GM06990 (cell line): ENCODE measurements around the gene SHISA4.

ENCODE experiments used
- DNase-seq: peaks from one replicate; pipeline ENCODE4 v3.0.0-alpha.2; 2011; ENCODE audit not compliant: insufficient read length; ENCODE audit errors: extremely low read depth
- H3K27me3 ChIP-seq: replicated peaks from 2 replicates; pipeline ENCODE4 v1.6.0; 2011; ENCODE audit warnings: low read length; ENCODE audit not compliant: control insufficient read depth, insufficient read depth
- H3K36me3 ChIP-seq: 2 replicates; pipeline ENCODE4 v1.5.1; 2011; ENCODE audit warnings: low read length; ENCODE audit not compliant: control insufficient read depth, insufficient read depth
- H3K4me3 ChIP-seq: replicated peaks from 2 replicates; pipeline ENCODE4 v1.5.1; 2011; ENCODE audit warnings: low read depth, mild to moderate bottlenecking, control low read depth, low read length
- TF ChIP-seq, protein P1 (sequence below): IDR thresholded peaks from 2 replicates; pipeline ENCODE4 v1.5.1; 2011; ENCODE audit warnings: low read length, control low read depth, mild to moderate bottlenecking, inconsistent platforms; ENCODE audit not compliant: insufficient read depth, poor library complexity, severe bottlenecking

SHISA4 gene

DNA sequence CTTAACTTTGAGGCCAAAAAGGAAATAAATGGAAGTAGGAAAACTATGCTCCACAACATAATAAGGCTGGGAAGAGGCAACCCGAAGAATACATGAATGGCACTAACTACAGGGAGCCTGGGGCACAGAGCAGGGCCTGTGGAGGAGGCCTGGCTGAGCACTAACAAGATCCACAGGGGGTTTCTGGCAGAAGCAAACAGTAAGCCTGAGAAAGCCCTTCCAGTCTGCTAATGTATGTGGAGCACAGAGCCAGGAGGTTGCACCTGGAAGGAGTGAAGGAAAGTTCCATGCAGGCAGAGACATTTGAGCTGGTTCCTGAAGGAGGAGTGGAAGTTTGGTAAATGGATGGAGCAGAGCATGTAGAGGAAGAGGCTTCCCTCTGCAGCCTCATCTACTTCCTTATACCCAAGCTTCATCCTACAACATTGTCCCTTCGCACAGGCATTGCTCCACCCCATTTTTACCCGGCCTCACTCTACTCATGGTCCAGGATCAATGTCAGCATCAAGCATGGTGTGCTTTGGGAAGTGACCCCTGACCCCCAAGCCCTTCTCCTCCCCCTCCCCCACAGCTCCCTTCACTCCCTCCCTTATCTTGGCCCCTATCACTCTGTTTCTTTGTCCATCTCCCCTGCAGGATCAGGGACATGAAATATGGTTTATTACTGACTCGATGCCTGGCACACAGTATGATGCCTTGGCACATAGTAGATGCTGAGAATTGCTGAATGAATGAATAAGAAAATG is 23.3 kb downstream of the SHISA4 start:
- TF ChIP-seq, protein P1, sequence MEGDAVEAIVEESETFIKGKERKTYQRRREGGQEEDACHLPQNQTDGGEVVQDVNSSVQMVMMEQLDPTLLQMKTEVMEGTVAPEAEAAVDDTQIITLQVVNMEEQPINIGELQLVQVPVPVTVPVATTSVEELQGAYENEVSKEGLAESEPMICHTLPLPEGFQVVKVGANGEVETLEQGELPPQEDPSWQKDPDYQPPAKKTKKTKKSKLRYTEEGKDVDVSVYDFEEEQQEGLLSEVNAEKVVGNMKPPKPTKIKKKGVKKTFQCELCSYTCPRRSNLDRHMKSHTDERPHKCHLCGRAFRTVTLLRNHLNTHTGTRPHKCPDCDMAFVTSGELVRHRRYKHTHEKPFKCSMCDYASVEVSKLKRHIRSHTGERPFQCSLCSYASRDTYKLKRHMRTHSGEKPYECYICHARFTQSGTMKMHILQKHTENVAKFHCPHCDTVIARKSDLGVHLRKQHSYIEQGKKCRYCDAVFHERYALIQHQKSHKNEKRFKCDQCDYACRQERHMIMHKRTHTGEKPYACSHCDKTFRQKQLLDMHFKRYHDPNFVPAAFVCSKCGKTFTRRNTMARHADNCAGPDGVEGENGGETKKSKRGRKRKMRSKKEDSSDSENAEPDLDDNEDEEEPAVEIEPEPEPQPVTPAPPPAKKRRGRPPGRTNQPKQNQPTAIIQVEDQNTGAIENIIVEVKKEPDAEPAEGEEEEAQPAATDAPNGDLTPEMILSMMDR, result no peak
- H3K36me3 ChIP-seq, result no peaks in the 10 kb centered on the region
- H3K4me3 ChIP-seq, result no peak overlapping the region
- peaks cover 2% of the 10 kb centered on the region for H3K27me3 ChIP-seq
- no peak for DNase-seq

DNA sequence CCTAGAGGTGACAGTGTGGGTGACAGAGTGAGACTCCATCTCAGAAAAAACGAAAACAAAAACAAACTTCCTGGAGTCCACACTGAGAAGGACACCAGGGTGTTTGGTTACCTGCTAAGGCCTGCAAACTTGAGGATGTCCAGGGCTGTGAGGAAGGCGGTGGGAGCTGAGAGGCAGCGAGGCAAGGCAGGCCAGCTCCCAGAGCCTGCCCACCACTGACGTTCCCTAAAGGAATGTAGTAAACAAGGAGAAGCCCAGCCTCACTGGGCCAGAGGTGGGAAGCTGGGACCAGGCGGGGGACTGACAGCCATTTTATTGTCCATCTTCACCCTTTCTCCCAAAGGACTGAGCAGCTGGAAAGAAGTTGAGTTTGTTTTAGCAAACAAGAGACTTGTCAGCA is 24.1 kb downstream of the SHISA4 start:
- Histone ChIP-seq H3K4me3 (no peak overlapping the region), H3K36me3 (no peaks in the 10 kb centered on the region), H3K27me3 (peaks cover 2% of the 10 kb centered on the region)
- no peak for DNase-seq
- TF ChIP-seq, protein P1, result no peak

DNA sequence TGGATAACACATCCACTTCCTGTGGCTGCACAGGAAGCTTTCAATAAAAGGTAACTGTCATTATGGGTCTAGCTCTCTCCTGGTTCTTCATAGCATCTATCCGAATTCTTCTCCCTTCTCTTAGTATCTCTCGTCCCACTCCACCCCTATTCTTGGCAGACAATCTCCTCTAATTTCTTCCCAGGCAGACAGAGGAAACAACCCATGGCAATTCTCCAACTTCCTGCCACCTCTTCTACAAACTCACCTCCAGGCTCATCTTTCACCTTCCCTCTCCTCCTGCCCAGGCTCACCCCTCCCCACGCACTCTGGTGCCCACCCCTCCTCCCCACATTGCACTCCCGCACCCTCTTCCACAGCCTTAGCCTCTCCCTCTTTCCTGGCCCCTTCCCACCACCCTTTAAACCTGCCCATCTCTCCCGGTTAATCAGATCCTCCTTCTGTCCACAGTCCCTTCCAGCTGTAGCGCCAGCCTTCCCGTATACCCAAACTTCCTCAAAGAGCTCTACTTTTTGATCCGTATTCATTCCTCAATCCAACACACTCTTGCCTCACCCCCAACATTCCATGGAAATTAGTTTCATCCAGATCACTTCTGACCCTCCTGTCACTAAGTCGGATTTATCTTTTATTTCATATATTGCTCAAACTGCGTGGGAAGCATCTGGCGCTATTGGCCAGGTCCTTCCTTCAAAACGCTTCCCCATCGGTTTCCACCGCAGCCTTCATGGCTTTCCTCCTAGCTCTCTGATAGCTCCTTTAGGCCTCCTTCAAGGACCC is 25.9 kb downstream of the SHISA4 start:
- Histone ChIP-seq H3K27me3 (peaks cover 2% of the 10 kb centered on the region), H3K36me3 (no peaks in the 10 kb centered on the region), H3K4me3 (no peak overlapping the region)
- TF ChIP-seq, protein P1, result no peak
- DNase-seq, result no peak

DNA sequence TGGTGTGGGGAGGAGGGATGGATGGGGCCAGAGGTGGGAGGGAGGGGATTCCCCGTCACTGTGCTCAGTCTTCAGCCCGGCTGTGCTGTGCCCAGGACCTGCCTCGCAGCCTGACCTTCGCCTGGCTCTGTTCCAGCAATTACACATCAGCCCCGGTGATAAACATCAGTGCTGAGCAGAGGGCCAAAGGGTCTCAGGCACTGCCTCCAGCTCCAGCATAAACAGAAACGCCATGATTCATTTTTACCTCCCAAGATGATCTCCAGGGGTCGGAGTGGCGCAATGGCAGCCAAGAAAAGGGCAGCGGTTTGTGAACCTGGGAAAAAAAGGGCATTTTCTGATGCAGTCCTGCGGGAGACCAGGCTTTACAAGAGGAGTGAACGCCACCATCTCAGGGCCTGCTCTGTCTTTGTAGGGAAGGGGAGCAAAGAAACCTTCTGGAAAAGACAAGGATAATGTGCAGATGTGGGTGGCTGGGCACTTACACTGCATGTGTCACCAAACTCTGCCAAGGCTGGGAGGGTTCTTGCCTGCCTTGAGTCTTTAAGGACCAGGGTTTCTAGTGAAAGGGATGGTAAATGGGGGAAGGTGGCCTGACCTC is 28.1 kb downstream of the SHISA4 start:
- no peak for DNase-seq
- Histone ChIP-seq H3K27me3 (peaks cover 2% of the 10 kb centered on the region), H3K36me3 (no peaks in the 10 kb centered on the region), H3K4me3 (no peak overlapping the region)
- TF ChIP-seq, protein P1, result no peak

DNA sequence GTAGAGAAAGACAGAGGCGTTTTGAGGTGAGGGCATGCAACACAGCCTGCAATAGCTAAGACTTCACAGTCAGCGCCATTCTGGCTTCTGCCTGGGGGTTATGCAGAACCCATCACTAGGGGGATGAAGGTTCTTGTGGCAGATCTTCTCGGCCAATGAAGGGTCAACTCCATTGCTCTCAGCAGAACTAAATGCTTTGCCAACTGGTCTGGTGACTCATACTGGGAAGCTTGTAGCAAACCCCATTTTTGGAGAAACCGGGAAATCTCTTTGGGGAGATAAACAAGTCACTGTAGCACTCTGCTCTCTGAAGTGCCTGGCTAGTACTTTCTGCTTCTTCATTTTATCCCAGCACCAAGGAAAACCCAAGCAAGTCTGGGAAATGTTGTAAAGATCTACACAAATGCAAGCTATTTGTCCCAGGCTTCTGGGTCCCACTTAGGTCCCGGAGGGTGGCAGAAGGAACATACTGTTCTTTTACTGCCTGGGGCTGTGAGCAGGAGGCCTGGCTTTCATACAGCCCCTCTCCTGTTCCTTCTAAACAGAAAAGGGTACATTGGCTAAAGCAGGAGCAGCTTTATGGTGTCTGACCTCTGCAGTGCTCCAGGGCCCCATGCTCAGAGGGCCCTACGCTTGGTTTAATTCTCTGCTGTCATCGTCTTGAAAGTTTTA is 28.8 kb downstream of the SHISA4 start:
- TF ChIP-seq, protein P1, result no peak
- Histone ChIP-seq H3K27me3 (peaks cover 2% of the 10 kb centered on the region; the same call in 1 of the 2 replicates), H3K36me3 (no peaks in the 10 kb centered on the region), H3K4me3 (no peak overlapping the region)
- DNase-seq, result no peak
